WTC11 (cell line): Measurements from ENCODE around the gene RFX4.

Experiments
- ATF2 ChIP-seq: sonication (generic); formaldehyde crosslinking; IDR thresholded peaks from 2 replicates; pipeline ENCODE4 v1.8.1; 2022; ENCODE audit warnings: low read depth, missing genetic modification reagents, borderline replicate concordance
- CTCF ChIP-seq: fragments of 200-600 bp; IDR thresholded peaks from 2 replicates; pipeline ENCODE4 v1.8.0; 2022; ENCODE audit warnings: antibody characterized with exemption
- FOXP4 ChIP-seq: sonication (generic); formaldehyde crosslinking; IDR thresholded peaks from 2 replicates; pipeline ENCODE4 v1.8.0; 2022; ENCODE audit warnings: mild to moderate bottlenecking, missing genetic modification reagents
- HMGXB4 ChIP-seq: sonication (generic); formaldehyde crosslinking; IDR thresholded peaks from 2 replicates; pipeline ENCODE4 v1.8.1; 2023; ENCODE audit warnings: mild to moderate bottlenecking, moderate library complexity, missing genetic modification reagents
- IRF2 ChIP-seq: sonication (generic); formaldehyde crosslinking; IDR thresholded peaks from 2 replicates; pipeline ENCODE4 v1.8.0; 2022; ENCODE audit warnings: low read depth, missing genetic modification reagents, borderline replicate concordance
- MAX ChIP-seq: sonication (generic); formaldehyde crosslinking; IDR thresholded peaks from 2 replicates; pipeline ENCODE4 v1.8.0; 2022; ENCODE audit warnings: mild to moderate bottlenecking, missing genetic modification reagents
- SMAD3 ChIP-seq: sonication (generic); formaldehyde crosslinking; IDR thresholded peaks from 2 replicates; pipeline ENCODE4 v1.8.0; 2022; ENCODE audit warnings: missing genetic modification reagents, mild to moderate bottlenecking, borderline replicate concordance
- USF2 ChIP-seq: sonication (generic); formaldehyde crosslinking; IDR thresholded peaks from 2 replicates; pipeline ENCODE4 v1.8.1; 2023; ENCODE audit warnings: mild to moderate bottlenecking, missing genetic modification reagents, moderate library complexity
- ZBTB43 ChIP-seq: sonication (generic); formaldehyde crosslinking; IDR thresholded peaks from 2 replicates; pipeline ENCODE4 v1.8.1; 2023; ENCODE audit warnings: mild to moderate bottlenecking, missing genetic modification reagents
- ZNF263 ChIP-seq: sonication (generic); formaldehyde crosslinking; IDR thresholded peaks from 2 replicates; pipeline ENCODE4 v1.8.1; 2022; ENCODE audit warnings: low read depth, mild to moderate bottlenecking, moderate library complexity, missing genetic modification reagents

GRCh38 chr12:106776897-106777296 is 194.1 kb downstream of the RFX4 start:
- TF ChIP-seq CTCF = no peak
- TF ChIP-seq ZBTB43 = no peak
- TF ChIP-seq ZNF263 (CRISPR knock-in tag) = no peak
- TF ChIP-seq IRF2 (CRISPR knock-in tag) = no peak
- no peak for TF ChIP-seq ATF2 (CRISPR knock-in tag)
- TF ChIP-seq HMGXB4 (CRISPR knock-in tag) = no peak
- no peak for TF ChIP-seq MAX (CRISPR knock-in tag)
- TF ChIP-seq FOXP4 = no peak
- TF ChIP-seq USF2 (CRISPR knock-in tag) = no peak
- no peak for TF ChIP-seq SMAD3 (CRISPR knock-in tag)
